Astrocyte (in vitro differentiated cells and primary cell): Measurements from ENCODE around the gene EOGT. TPM values are rescaled to one million over a fixed set of nuclear protein-coding genes. Genes with fewer than 3 reads are reported as not detected.

Experiments
- DNase-seq: peaks from one replicate; pipeline ENCODE4 v3.0.0-alpha.2; 2010; ENCODE audit warnings: low read depth
- FAIRE-seq: peaks from 2 replicates; lab custom pipeline; 2011; peaks lifted over from hg19 to GRCh38; lab: Jason Lieb, UNC
- H2AFZ ChIP-seq: 2 replicates; pipeline ENCODE4 v1.6.0; 2012; ENCODE audit warnings: low read depth, low read length, inconsistent platforms
- H3K27ac ChIP-seq: 2 replicates; pipeline ENCODE4 v1.5.1; 2011; ENCODE audit warnings: low read depth, low read length, inconsistent platforms
- H3K27me3 ChIP-seq: 2 replicates; pipeline ENCODE4 v1.6.0; 2011; ENCODE audit warnings: low read length, inconsistent platforms; ENCODE audit not compliant: insufficient read depth
- H3K36me3 ChIP-seq: 2 replicates; pipeline ENCODE4 v1.5.1; 2011; ENCODE audit warnings: low read length, inconsistent platforms; ENCODE audit not compliant: insufficient read depth
- H3K4me1 ChIP-seq: 2 replicates; pipeline ENCODE4 v1.5.1; 2011; ENCODE audit warnings: low read length, inconsistent platforms; ENCODE audit not compliant: insufficient read depth
- H3K4me2 ChIP-seq: 2 replicates; pipeline ENCODE4 v1.6.0; 2012; ENCODE audit warnings: low read length, inconsistent platforms
- H3K4me3 ChIP-seq: 2 replicates; pipeline ENCODE4 v1.5.1; 2011; ENCODE audit warnings: low read depth, mild to moderate bottlenecking, low read length, inconsistent platforms; ENCODE audit not compliant: insufficient read depth
- H3K79me2 ChIP-seq: 2 replicates; pipeline ENCODE4 v1.6.0; 2012; ENCODE audit warnings: mild to moderate bottlenecking, low read length, inconsistent platforms; ENCODE audit not compliant: insufficient read depth
- H3K9ac ChIP-seq: 2 replicates; pipeline ENCODE4 v1.6.0; 2012; ENCODE audit warnings: mild to moderate bottlenecking, low read length, inconsistent platforms
- H3K9me3 ChIP-seq: 2 replicates; pipeline ENCODE4 v1.5.1; 2012; ENCODE audit warnings: low read depth, mild to moderate bottlenecking, low read length, inconsistent platforms; ENCODE audit not compliant: insufficient read depth
- H4K20me1 ChIP-seq: 2 replicates; pipeline ENCODE4 v1.6.0; 2012; ENCODE audit warnings: low read length, inconsistent platforms; ENCODE audit not compliant: insufficient read depth
- H3K27ac Mint-ChIP-seq: one replicate; pipeline ENCODE4 v1.8.0; 2021; ENCODE audit warnings: mild to moderate bottlenecking, mixed read lengths; ENCODE audit not compliant: unreplicated experiment
- H3K27me3 Mint-ChIP-seq: one replicate; pipeline ENCODE4 v1.8.0; 2021; ENCODE audit warnings: low read depth, mixed read lengths; ENCODE audit not compliant: unreplicated experiment
- H3K36me3 Mint-ChIP-seq: one replicate; pipeline ENCODE4 v1.8.0; 2021; ENCODE audit warnings: low read depth, mixed read lengths; ENCODE audit not compliant: unreplicated experiment
- H3K4me1 Mint-ChIP-seq: one replicate; pipeline ENCODE4 v1.8.0; 2021; ENCODE audit warnings: low read depth, mixed read lengths; ENCODE audit not compliant: unreplicated experiment
- H3K4me3 Mint-ChIP-seq: one replicate; pipeline ENCODE4 v1.8.0; 2021; ENCODE audit warnings: mild to moderate bottlenecking, moderate library complexity, mixed read lengths; ENCODE audit not compliant: unreplicated experiment
- H3K9me3 Mint-ChIP-seq: one replicate; pipeline ENCODE4 v1.8.0; 2021; ENCODE audit warnings: mild to moderate bottlenecking, mixed read lengths; ENCODE audit not compliant: unreplicated experiment
- EZH2 ChIP-seq: IDR thresholded peaks from 2 replicates; pipeline ENCODE4 v1.6.1; 2012; ENCODE audit warnings: mild to moderate bottlenecking, low read length, inconsistent platforms; ENCODE audit not compliant: insufficient read depth
- microRNA-seq: library from miRNA; unstranded; fragments of <30 nt; microRNA quantifications from one replicate; pipeline ENCODE4 v1.2.0, GENCODE V29; 2020
- total RNA-seq: library from RNA; stranded (reverse); gene quantifications from 2 replicates; pipeline ENCODE4 v1.2.1, GENCODE V29; 2021
- TF ChIP-seq, protein P1 (sequence below): IDR thresholded peaks from 2 replicates; pipeline ENCODE4 v1.5.1; 2011; ENCODE audit warnings: low read depth, mild to moderate bottlenecking, inconsistent platforms, low read length, moderate library complexity; ENCODE audit not compliant: insufficient read depth

Gene EOGT
- total RNA-seq, 1 donor from 2014 or later = 32.3 TPM

DNA sequence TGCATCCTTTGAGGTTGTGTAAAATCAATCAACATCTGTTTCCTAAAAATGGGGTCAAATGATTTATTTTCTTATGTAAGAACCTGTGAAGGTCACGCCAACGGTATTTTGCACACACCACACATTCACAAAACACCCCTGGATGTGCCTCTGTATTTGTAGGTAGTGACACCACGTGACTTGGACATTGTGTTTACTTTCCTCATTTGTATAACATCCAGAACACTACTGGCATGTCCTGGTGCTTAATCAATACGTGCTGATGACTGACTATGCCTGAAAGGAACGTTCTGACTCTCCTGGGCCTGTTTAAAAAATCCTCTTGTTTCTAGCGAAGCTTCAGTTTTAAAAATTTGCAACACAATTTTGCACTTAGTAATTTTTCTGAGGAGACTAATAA, 77.7 kb downstream of the EOGT start:
- no peak overlapping the region for H2AFZ ChIP-seq
- no peak overlapping the region for H3K4me2 ChIP-seq
- H3K9me3 Mint-ChIP-seq = no peaks in the 10 kb centered on the region
- peaks cover 32% of the 10 kb centered on the region for H3K27me3 Mint-ChIP-seq
- TF ChIP-seq EZH2 = no peak
- TF ChIP-seq, protein P1, sequence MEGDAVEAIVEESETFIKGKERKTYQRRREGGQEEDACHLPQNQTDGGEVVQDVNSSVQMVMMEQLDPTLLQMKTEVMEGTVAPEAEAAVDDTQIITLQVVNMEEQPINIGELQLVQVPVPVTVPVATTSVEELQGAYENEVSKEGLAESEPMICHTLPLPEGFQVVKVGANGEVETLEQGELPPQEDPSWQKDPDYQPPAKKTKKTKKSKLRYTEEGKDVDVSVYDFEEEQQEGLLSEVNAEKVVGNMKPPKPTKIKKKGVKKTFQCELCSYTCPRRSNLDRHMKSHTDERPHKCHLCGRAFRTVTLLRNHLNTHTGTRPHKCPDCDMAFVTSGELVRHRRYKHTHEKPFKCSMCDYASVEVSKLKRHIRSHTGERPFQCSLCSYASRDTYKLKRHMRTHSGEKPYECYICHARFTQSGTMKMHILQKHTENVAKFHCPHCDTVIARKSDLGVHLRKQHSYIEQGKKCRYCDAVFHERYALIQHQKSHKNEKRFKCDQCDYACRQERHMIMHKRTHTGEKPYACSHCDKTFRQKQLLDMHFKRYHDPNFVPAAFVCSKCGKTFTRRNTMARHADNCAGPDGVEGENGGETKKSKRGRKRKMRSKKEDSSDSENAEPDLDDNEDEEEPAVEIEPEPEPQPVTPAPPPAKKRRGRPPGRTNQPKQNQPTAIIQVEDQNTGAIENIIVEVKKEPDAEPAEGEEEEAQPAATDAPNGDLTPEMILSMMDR = no peak
- H4K20me1 ChIP-seq = no peaks in the 10 kb centered on the region
- no peak overlapping the region for H3K4me3 ChIP-seq
- no peaks in the 10 kb centered on the region for H3K4me1 Mint-ChIP-seq
- no peak overlapping the region for H3K4me3 Mint-ChIP-seq
- H3K27ac Mint-ChIP-seq = no peak overlapping the region
- H3K27ac ChIP-seq = no peak overlapping the region
- H3K4me1 ChIP-seq = no peaks in the 10 kb centered on the region
- DNase-seq (no peak), FAIRE-seq (no peak)
- no peaks in the 10 kb centered on the region for H3K79me2 ChIP-seq
- H3K36me3 ChIP-seq = no peaks in the 10 kb centered on the region
- no peaks in the 10 kb centered on the region for H3K9me3 ChIP-seq
- H3K9ac ChIP-seq = no peak overlapping the region
- H3K27me3 ChIP-seq = peaks cover 33% of the 10 kb centered on the region
- no peaks in the 10 kb centered on the region for H3K36me3 Mint-ChIP-seq

DNA sequence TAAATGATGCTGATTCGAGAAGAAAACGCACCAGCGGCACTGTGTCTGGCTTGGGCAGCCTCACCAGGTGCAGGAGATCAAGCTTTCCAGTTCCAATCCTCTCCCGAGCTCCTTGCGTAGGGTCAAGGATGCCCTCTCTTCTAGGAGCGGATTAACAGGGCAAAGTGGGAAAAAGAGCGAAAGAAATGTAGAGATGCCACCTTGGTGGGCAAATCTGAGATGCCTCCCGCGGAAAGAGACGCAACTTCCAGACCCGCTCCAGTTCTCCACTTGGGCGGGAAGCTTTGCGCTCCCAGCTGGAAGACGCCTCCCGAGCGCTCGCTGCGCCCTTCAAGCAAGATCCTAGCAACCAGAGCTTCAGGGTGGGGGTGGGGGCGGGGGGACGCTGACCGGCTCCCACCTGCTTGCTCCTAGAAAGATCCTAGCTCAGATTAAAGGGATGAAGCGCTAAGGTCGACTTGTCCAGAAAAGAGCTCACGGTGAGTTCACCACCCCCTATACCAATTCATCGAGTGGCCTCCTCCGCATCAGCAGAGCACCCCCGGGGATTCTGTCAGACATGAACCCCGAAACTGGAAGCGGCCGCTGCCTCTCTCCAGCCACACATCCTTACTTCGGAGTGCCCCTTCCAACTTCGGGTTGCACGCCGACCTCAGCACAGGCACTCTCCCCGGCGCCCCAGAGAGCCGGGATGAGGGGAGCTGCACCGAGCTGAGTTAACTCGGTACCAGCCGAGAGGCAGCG, 81.9 kb downstream of the EOGT start:
- DNase-seq (no peak), FAIRE-seq (no peak)
- Histone ChIP-seq H3K4me2 (peak overlapping the region; percentile 72), H3K9me3 (no peaks in the 10 kb centered on the region), H3K4me3 (no peak overlapping the region), H3K79me2 (no peaks in the 10 kb centered on the region), H3K27ac (no peak overlapping the region), H4K20me1 (no peaks in the 10 kb centered on the region), H3K9ac (no peak overlapping the region), H3K36me3 (no peaks in the 10 kb centered on the region), H2AFZ (no peak overlapping the region), H3K27me3 (peaks cover 53% of the 10 kb centered on the region), H3K4me1 (no peaks in the 10 kb centered on the region)
- H3K36me3 Mint-ChIP-seq = no peaks in the 10 kb centered on the region
- H3K9me3 Mint-ChIP-seq = no peaks in the 10 kb centered on the region
- no peaks in the 10 kb centered on the region for H3K4me1 Mint-ChIP-seq
- H3K27me3 Mint-ChIP-seq = peaks cover 56% of the 10 kb centered on the region
- peak; percentile 64 for TF ChIP-seq EZH2
- TF ChIP-seq, protein P1 = no peak
- peak overlapping the region; percentile 50 for H3K4me3 Mint-ChIP-seq
- H3K27ac Mint-ChIP-seq = no peak overlapping the region

Small RNAs within 50 kb of the gene (microRNA-seq; reads per million reads assigned to microRNA genes)
- gene MIR3136 = 1.6 reads per million

Other genes with a start within 250 kb of the EOGT start
- not detected in 2 replicates for gene TAFA4, start 81.1 kb downstream of the EOGT start, total RNA-seq
- 46.0 and 46.8 TPM in 2 replicates for gene TMF1, start 38.6 kb upstream of the EOGT start, total RNA-seq
- gene UBA3, start 66.7 kb upstream of the EOGT start, total RNA-seq = 73.4 and 79.2 TPM in 2 replicates
- gene ARL6IP5, start 71.3 kb upstream of the EOGT start, total RNA-seq = 160 and 166 TPM in 2 replicates
- gene LMOD3, start 108.9 kb upstream of the EOGT start, total RNA-seq = 0.07 TPM in 1 of 2 replicates, not detected in the other